Astrocyte of the spinal cord (primary cell): ENCODE data around the gene SERINC5.

Experiments used
- DNase-seq: peaks from one replicate; pipeline ENCODE4 v3.0.0; 2011; ENCODE audit warnings: low read depth, low spot score
- H3K4me3 ChIP-seq: 2 replicates; pipeline ENCODE4 v1.5.1; 2011; ENCODE audit warnings: low read depth, mild to moderate bottlenecking, low read length, moderate library complexity
- in situ Hi-C: cut with HindIII; loops from 2 replicates; pipeline ENCODE4 v1.10.0; 2017; ENCODE audit warnings: low sequenced_read_pairs
- TF ChIP-seq, protein P1 (sequence below): IDR thresholded peaks from 2 replicates; pipeline ENCODE4 v1.5.1; 2012; ENCODE audit warnings: low read depth, mild to moderate bottlenecking, low read length, inconsistent platforms

Gene SERINC5

GRCh38 chr5:80128141-80128540, 127.7 kb downstream of the SERINC5 start:
- peak; percentile 14 for DNase-seq
- in situ Hi-C loops, result no loop called here
- H3K4me3 ChIP-seq, result no peak overlapping the region
- TF ChIP-seq, protein P1, sequence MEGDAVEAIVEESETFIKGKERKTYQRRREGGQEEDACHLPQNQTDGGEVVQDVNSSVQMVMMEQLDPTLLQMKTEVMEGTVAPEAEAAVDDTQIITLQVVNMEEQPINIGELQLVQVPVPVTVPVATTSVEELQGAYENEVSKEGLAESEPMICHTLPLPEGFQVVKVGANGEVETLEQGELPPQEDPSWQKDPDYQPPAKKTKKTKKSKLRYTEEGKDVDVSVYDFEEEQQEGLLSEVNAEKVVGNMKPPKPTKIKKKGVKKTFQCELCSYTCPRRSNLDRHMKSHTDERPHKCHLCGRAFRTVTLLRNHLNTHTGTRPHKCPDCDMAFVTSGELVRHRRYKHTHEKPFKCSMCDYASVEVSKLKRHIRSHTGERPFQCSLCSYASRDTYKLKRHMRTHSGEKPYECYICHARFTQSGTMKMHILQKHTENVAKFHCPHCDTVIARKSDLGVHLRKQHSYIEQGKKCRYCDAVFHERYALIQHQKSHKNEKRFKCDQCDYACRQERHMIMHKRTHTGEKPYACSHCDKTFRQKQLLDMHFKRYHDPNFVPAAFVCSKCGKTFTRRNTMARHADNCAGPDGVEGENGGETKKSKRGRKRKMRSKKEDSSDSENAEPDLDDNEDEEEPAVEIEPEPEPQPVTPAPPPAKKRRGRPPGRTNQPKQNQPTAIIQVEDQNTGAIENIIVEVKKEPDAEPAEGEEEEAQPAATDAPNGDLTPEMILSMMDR, result no peak

DNA sequence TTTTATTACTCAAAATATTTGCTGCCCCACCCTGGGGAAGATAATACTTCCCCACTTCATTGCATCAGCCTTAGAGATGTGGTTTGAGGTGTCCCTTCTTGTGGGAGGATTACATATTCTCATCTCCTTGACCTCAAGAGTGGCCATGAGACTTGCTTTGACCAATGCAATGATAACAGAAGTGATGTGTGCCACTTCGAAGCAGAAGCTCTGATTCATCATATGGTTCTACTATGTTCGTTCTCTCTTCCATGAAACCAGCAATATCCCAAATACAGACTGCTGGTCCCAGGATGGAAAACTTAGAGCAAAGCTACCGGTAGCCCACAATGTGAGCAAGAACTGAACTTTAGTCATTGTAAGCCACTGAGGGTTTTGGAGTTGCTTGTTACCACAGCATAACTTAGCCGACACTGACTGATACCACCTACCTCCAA, 128.7 kb downstream of the SERINC5 start:
- H3K4me3 ChIP-seq, result no peak overlapping the region
- TF ChIP-seq, protein P1, result no peak
- in situ Hi-C loops, result no loop called here
- no peak for DNase-seq

DNA sequence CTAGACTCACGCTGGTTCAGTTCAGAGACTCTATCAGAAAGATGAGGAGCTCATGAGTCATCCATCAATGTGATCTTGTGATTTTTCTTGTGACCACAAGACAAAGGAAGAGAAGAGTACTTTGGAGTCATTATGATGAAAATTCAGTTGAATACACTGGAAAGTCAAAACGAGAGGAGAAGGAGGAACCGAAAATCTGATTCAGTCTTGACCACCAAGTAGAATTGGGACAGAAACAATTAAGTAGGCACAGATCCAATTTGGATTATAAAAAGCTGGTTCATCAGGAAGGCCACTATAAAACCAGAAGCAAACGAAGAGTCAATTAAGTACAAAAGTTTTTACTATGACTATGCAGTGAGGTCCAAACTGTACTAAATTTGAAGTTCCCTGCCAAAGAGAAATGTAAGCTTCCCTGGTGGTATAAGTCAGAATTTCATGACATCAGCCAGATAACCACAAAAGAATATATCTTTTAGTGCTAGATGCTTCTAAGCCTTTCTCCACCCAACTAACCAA, 129.8 kb downstream of the SERINC5 start:
- in situ Hi-C loops, result no loop called here
- no peak overlapping the region for H3K4me3 ChIP-seq
- TF ChIP-seq, protein P1, result no peak
- peak; percentile 84 for DNase-seq

- H3K4me3 ChIP-seq, result no peak overlapping the region
- in situ Hi-C loops, result no loop called here
- TF ChIP-seq, protein P1, result no peak
Measured at GRCh38 chr5:80125022-80125961, 130.6 kb downstream of the SERINC5 start.

GRCh38 chr5:80124121-80124918, 131.5 kb downstream of the SERINC5 start:
- DNase-seq, result no peak
- no peak overlapping the region for H3K4me3 ChIP-seq
- TF ChIP-seq, protein P1, result no peak
- in situ Hi-C loops, result no loop called here

More at GRCh38 chr5:80125022-80125961, 130.6 kb downstream of the SERINC5 start:
- DNase-seq, result no peak

GRCh38 chr5:80122579-80122978, 133.3 kb downstream of the SERINC5 start:
- no peak for DNase-seq
- TF ChIP-seq, protein P1, result no peak

More at GRCh38 chr5:80122579-80122978, 133.3 kb downstream of the SERINC5 start:
- no peak overlapping the region for H3K4me3 ChIP-seq
- in situ Hi-C loops, result no loop called here
